NCI-H2196 treated with DMSO at 0.1 percent for 48 hours (cell line): ENCODE results near the gene HELZ2.

Source experiments
- DNase-seq: peaks from one replicate; lab custom pipeline; 2025; ENCODE audit not compliant: unreplicated experiment; lab: John Stamatoyannopoulos, UW

HELZ2 gene

DNA sequence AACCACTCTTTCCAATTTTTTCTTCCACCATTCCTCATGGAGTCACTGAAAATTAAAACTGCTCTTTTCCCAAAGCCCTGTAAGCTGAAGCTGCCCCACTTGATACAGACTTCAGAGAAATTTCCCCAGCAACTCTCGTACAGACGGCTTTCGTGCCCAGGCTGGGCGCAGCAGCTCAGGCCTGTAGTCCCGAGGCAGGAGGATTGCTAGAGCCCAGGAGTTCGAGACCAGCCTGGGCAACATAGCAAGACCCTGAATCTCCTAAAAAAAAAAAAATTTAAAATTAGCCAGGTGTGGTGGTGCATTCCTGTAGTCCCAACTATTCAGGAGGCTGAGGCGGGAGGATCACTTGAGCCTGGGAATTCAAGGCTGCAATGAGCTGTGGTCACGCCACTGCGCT lies 46.9 kb downstream of the HELZ2 start:
- no peak for DNase-seq

DNA sequence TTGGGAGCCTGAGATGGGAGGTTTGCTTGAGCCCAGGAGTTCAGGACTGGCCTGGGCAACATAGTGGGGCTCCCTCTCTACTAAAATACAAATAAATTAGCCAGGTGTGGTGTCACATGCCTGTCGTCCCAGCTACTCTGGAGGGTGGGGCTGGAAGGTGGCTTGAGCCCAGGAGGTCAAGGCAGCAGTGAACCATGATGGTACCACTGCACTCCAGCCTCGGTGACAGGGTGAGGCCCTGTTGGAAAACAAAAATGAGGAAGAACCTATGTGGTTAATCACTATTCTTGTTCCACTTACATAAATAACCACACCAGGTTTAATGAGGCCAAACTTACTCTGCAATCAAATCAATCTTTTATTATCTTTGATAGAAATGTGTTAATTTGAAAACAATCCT lies 48.1 kb downstream of the HELZ2 start:
- DNase-seq: no peak

DNA sequence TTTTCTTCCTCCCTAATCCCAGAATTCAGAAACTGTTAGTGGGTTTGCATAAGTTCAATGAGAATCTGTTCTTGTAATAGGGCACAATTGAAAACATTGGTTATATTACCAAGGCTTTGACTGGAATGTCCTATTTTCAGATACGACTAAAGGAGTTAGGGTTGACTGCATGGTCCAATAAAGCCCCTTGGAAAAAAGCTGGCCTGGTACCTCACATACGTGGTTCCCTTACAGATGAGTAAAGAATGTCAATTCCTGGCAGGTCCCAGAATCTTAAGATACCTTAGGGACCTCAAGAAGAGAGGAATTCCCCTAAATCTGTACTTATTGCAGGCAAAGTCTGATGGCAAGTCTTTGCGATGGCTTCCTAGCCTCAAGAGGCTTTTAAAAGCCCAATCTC lies 48.9 kb downstream of the HELZ2 start:
- DNase-seq: no peak
